Lower leg skin (tissue), 4 donors: ENCODE measurements around the gene KLHL33. TPM values are rescaled to one million over a fixed set of nuclear protein-coding genes. Genes with fewer than 3 reads are reported as not detected.

Source experiments
- DNase-seq, 2 donors: peaks; one replicate each; pipeline ENCODE4 v3.0.0-alpha.2; 2019; ENCODE audit warnings: low spot score in 2 of 2
- H3K4me3 ChIP-seq: fragments of 200-600 bp; sonication (generic); 2 replicates; pipeline ENCODE4 v1.5.1; 2017; ENCODE audit warnings: mild to moderate bottlenecking, low read depth; ENCODE audit not compliant: poor library complexity, severe bottlenecking
- CTCF ChIP-seq, 3 donors: fragments of 450-650 bp; IDR thresholded peaks; one replicate each; pipeline ENCODE4 v1.5.1; 2016; ENCODE audit warnings: antibody characterized with exemption in 3 of 3, mild to moderate bottlenecking in 3 of 3, moderate library complexity in 2 of 3
- POLR2A ChIP-seq, 2 donors: fragments of 450-650 bp; IDR thresholded peaks; one replicate each; pipeline ENCODE4 v1.6.1; 2016 to 2017; ENCODE audit warnings: antibody characterized with exemption in 2 of 2, mild to moderate bottlenecking in 1 of 2, moderate library complexity in 1 of 2
- WGBS, 2 donors: methylation state at CpG; one replicate each; pipeline ENCODE4 v1.1.5; 2018; 5-methylcytosine and 5-hydroxymethylcytosine counted together
- intact Hi-C: fragments of 100-400 bp; cut with DNase I; formaldehyde crosslinking; loops from one replicate; pipeline ENCODE4 v1.15.0; 2023; ENCODE audit warnings: low total_unique reads
- total RNA-seq, 4 donors: library from RNA; depleted of rRNA; stranded (reverse); fragments of >200 nt; gene quantifications; one replicate each; pipeline ENCODE4 v1.1.0, GENCODE V29; 2016

KLHL33 gene
- total RNA-seq, 4 donors from 2014 or later: 0.12 to 1.2 (median 0.36) TPM; not detected in 1

- 63 to 73% methylated on average over 2 of the region's 2 CpGs for WGBS, 2 donors
- TF ChIP-seq CTCF (IDR thresholded peaks at IDR 0.05): no peak
- no peak for TF ChIP-seq POLR2A (IDR thresholded peaks at IDR 0.05)
- DNase-seq: no peak
- intact Hi-C loops: no loop called here
- no peak overlapping the region for H3K4me3 ChIP-seq
These were observed 13.1 kb downstream of the KLHL33 start for GRCh38 chr14:20422886-20423285.

- H3K4me3 ChIP-seq: no peak overlapping the region
- intact Hi-C loops: no loop called here
- peak in 1 of 2 donors; percentile 13 for DNase-seq
- TF ChIP-seq POLR2A (IDR thresholded peaks at IDR 0.05) (no peak), CTCF (IDR thresholded peaks at IDR 0.05) (no peak)
- WGBS, 2 donors: 24 to 36% methylated on average over 2 of the region's 2 CpGs
These were observed 14.7 kb downstream of the KLHL33 start for GRCh38 chr14:20421267-20421666.

GRCh38 chr14:20419419-20419818 lies 16.5 kb downstream of the KLHL33 start:
- H3K4me3 ChIP-seq: no peak overlapping the region
- TF ChIP-seq POLR2A (IDR thresholded peaks at IDR 0.05) (no peak), CTCF (IDR thresholded peaks at IDR 0.05) (no peak)
- WGBS, 2 donors: 56 to 82% methylated on average over 1 of the region's 1 CpG
- intact Hi-C loops: no loop called here
- peak in 1 of 2 donors; percentile 67 for DNase-seq

GRCh38 chr14:20418501-20418909 lies 17.5 kb downstream of the KLHL33 start:
- TF ChIP-seq CTCF (IDR thresholded peaks at IDR 0.05): no peak
- TF ChIP-seq POLR2A (IDR thresholded peaks at IDR 0.05): no peak
- H3K4me3 ChIP-seq: no peak overlapping the region
- DNase-seq: no peak
- intact Hi-C loops: no loop called here
- 89 to 91% methylated on average over 2 of the region's 2 CpGs for WGBS, 2 donors

- peak in 1 of 2 donors; percentile 52 for DNase-seq
- WGBS, 2 donors: 54 to 63% methylated on average over 7 of the region's 7 CpGs
- no peak overlapping the region for H3K4me3 ChIP-seq
- intact Hi-C loops: no loop called here
- TF ChIP-seq POLR2A (IDR thresholded peaks at IDR 0.05) (no peak), CTCF (IDR thresholded peaks at IDR 0.05) (no peak)
These were observed 18.4 kb downstream of the KLHL33 start for GRCh38 chr14:20417250-20418186.
